Measurements from ENCODE around the gene FAM177A1.

FAM177A1 gene

DNA sequence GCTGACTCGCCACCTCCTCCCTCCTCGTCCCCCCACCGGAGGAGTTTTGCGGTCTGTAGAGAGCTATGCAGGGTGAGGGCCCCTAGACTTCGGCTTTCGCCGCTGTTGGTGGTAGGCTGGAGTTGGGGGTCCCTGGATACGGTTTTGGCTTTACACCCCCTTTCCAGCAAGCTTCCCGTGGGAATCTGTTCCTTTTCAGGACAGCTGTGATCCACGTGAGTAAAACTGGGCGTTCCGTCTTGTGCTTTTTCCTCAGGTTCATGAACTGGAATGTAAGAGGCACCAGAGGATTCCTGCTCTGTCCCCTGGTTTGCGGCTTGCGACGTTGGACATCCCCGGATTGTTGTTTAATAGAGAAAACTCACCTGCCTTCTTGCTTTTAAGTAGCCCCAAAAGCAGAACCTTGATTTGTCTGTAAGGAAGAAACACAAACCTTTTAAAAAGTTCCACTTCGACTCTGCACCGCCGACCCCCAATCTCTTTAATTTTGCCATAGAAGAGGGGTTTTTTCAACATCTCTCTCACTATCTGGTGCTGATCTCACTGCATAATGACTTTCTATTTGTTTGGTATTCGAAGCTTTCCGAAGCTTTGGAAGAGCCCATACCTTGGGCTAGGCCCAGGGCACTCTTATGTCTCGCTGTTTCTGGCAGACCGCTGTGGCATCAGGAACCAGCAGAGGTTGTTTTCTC lies 76.8 kb downstream of the FAM177A1 start:
- peak overlapping the region; percentile 70 for H4K8ac ChIP-seq (ENCODE audit: low read depth, low read length)
- H3K14ac ChIP-seq (ENCODE audit: low read length), result peak overlapping the region; percentile 39
- no peaks in the 10 kb centered on the region for H3K79me1 ChIP-seq (ENCODE audit: low read depth, low read length)
- no peak for DNase-seq (ENCODE audit: low spot score)
- peaks cover 1 to 6% of the 10 kb centered on the region in 2 donors for H3K4me1 ChIP-seq (ENCODE audit: control insufficient read depth in 2 of 2, insufficient read depth in 1 of 2, low read depth in 1 of 2, low read length in 2 of 2)
- no CpG with 5 or more reads among the region's 23 CpGs for WGBS, 2 donors (ENCODE audit: extremely low coverage in 2 of 2, insufficient read length in 2 of 2, insufficient replicate concordance in 1 of 2)
- no peak overlapping the region for H2BK15ac ChIP-seq (ENCODE audit: low read length)
- peaks cover 0 to 34% of the 10 kb centered on the region in 2 donors for H3K36me3 ChIP-seq (replicated peaks in 1 of 2; ENCODE audit: control insufficient read depth in 2 of 2, insufficient read depth in 2 of 2, low read length in 2 of 2)
- H2BK120ac ChIP-seq (ENCODE audit: low read depth, low read length), result no peak overlapping the region
- H3K18ac ChIP-seq (ENCODE audit: low read length), result peak overlapping the region; percentile 96
- no peak overlapping the region for H2BK12ac ChIP-seq (ENCODE audit: low read length)
- no peaks in the 10 kb centered on the region for H3K27me3 ChIP-seq (ENCODE audit: control insufficient read depth in 3 of 3, insufficient read depth in 3 of 3, low read depth in 1 of 3, low read length in 3 of 3)
- peak overlapping the region; percentile 89 for H3K27ac ChIP-seq (replicated peaks; ENCODE audit: low read length)
- H2BK5ac ChIP-seq (ENCODE audit: low read length), result peak overlapping the region; percentile 97
- peak overlapping the region; percentile 93 for H3K9ac ChIP-seq (ENCODE audit: low read depth, low read length, poor library complexity)
- no peak overlapping the region for H2AK5ac ChIP-seq (ENCODE audit: low read depth, low read length)
- peak overlapping the region; percentile 95 for H2AFZ ChIP-seq (ENCODE audit: low read length)
- H3K23ac ChIP-seq (ENCODE audit: low read depth, low read length, poor library complexity), result peak overlapping the region; percentile 4
- H3K9me3 ChIP-seq (replicated peaks in 1 of 2; ENCODE audit: control insufficient read depth in 2 of 2, insufficient read depth in 1 of 2, low read depth in 1 of 2, low read length in 2 of 2), result no peaks in the 10 kb centered on the region
- H4K91ac ChIP-seq (ENCODE audit: low read depth, low read length, poor library complexity), result no peak overlapping the region
- no peak overlapping the region for H3K4ac ChIP-seq (ENCODE audit: low read length)
- peak overlapping the region; percentile 90 for H3K4me2 ChIP-seq (ENCODE audit: insufficient read depth, low read length, poor library complexity, severe bottlenecking)
- H3K4me3 ChIP-seq (ENCODE audit: low read length in 2 of 2), result peak overlapping the region; percentile 73 to 89

DNA sequence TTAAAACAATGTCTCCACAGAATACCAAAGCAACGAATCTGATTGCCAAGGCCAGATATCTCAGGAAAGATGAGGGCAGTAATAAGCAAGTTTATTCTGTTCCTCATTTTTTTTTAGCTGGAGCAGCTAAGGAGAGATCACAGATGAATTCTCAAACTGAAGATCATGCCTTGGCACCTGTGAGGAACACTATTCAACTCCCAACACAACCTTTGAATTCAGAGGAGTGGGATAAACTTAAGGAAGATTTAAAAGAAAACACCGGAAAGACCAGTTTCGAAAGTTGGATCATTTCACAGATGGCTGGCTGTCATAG lies 77.3 kb downstream of the FAM177A1 start:
- H3K36me3 ChIP-seq (replicated peaks in 1 of 2; ENCODE audit: control insufficient read depth in 2 of 2, insufficient read depth in 2 of 2, low read length in 2 of 2), result peaks cover 0 to 34% of the 10 kb centered on the region in 2 donors
- no CpG with 5 or more reads among the region's 3 CpGs for WGBS, 2 donors (ENCODE audit: extremely low coverage in 2 of 2, insufficient read length in 2 of 2, insufficient replicate concordance in 1 of 2)
- no peak overlapping the region for H3K27ac ChIP-seq (replicated peaks; ENCODE audit: low read length)

DNA sequence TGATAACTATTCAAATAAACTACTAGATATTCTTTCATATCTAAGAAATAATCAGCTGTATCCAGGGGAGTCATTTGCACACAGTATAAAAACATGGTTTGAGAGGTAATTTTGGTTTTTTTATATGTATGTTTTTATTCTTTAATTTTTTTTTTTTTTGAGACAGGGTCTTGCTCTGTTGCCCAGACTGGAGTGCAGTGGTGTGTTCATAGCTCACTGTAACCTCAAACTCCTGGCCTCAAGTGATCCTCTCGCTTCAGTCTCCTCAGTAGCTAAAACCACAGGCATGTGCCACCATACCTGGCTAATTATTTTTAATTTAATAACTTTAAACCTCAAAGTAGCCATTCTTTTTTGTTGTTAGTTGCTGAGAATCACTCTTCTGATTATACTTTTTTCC lies 78.1 kb downstream of the FAM177A1 start:
- Histone ChIP-seq H4K91ac (ENCODE audit: low read depth, low read length, poor library complexity) (no peak overlapping the region), H3K79me1 (ENCODE audit: low read depth, low read length) (no peaks in the 10 kb centered on the region), H2BK15ac (ENCODE audit: low read length) (no peak overlapping the region), H3K23ac (ENCODE audit: low read depth, low read length, poor library complexity) (no peak overlapping the region), H3K4ac (ENCODE audit: low read length) (no peak overlapping the region), H3K4me2 (ENCODE audit: insufficient read depth, low read length, poor library complexity, severe bottlenecking) (no peak overlapping the region), H2BK120ac (ENCODE audit: low read depth, low read length) (no peak overlapping the region), H2BK12ac (ENCODE audit: low read length) (no peak overlapping the region), H4K8ac (ENCODE audit: low read depth, low read length) (no peak overlapping the region), H2BK5ac (ENCODE audit: low read length) (no peak overlapping the region), H3K27ac (replicated peaks; ENCODE audit: low read length) (no peak overlapping the region), H2AK5ac (ENCODE audit: low read depth, low read length) (no peak overlapping the region), H3K9me3 (replicated peaks in 1 of 2; ENCODE audit: control insufficient read depth in 2 of 2, insufficient read depth in 1 of 2, low read depth in 1 of 2, low read length in 2 of 2) (no peaks in the 10 kb centered on the region), H3K36me3 (replicated peaks in 1 of 2; ENCODE audit: control insufficient read depth in 2 of 2, insufficient read depth in 2 of 2, low read length in 2 of 2) (peaks cover 0 to 32% of the 10 kb centered on the region in 2 donors), H3K4me1 (ENCODE audit: control insufficient read depth in 2 of 2, insufficient read depth in 1 of 2, low read depth in 1 of 2, low read length in 2 of 2) (peaks cover 1 to 6% of the 10 kb centered on the region in 2 donors), H3K9ac (ENCODE audit: low read depth, low read length, poor library complexity) (no peak overlapping the region), H2AFZ (ENCODE audit: low read length) (no peak overlapping the region), H3K4me3 (ENCODE audit: low read length in 2 of 2) (no peak overlapping the region), H3K14ac (ENCODE audit: low read length) (no peak overlapping the region), H3K18ac (ENCODE audit: low read length) (no peak overlapping the region), H3K27me3 (ENCODE audit: control insufficient read depth in 3 of 3, insufficient read depth in 3 of 3, low read depth in 1 of 3, low read length in 3 of 3) (no peaks in the 10 kb centered on the region)
- WGBS, 2 donors (ENCODE audit: extremely low coverage in 2 of 2, insufficient read length in 2 of 2, insufficient replicate concordance in 1 of 2), result no CpG with 5 or more reads among the region's 1 CpG
- no peak for DNase-seq (ENCODE audit: low spot score)

More for the DNA sequence above, 77.3 kb downstream of the FAM177A1 start:
- Histone ChIP-seq H2AK5ac (ENCODE audit: low read depth, low read length) (no peak overlapping the region), H3K4me2 (ENCODE audit: insufficient read depth, low read length, poor library complexity, severe bottlenecking) (peak overlapping the region; percentile 90), H2AFZ (ENCODE audit: low read length) (peak overlapping the region; percentile 95), H3K9me3 (replicated peaks in 1 of 2; ENCODE audit: control insufficient read depth in 2 of 2, insufficient read depth in 1 of 2, low read depth in 1 of 2, low read length in 2 of 2) (no peaks in the 10 kb centered on the region), H3K14ac (ENCODE audit: low read length) (no peak overlapping the region), H3K9ac (ENCODE audit: low read depth, low read length, poor library complexity) (no peak overlapping the region), H3K4me3 (ENCODE audit: low read length in 2 of 2) (peak overlapping the region in 1 of 2 donors; percentile 73), H4K91ac (ENCODE audit: low read depth, low read length, poor library complexity) (no peak overlapping the region), H3K27me3 (ENCODE audit: control insufficient read depth in 3 of 3, insufficient read depth in 3 of 3, low read depth in 1 of 3, low read length in 3 of 3) (no peaks in the 10 kb centered on the region), H2BK12ac (ENCODE audit: low read length) (no peak overlapping the region), H2BK5ac (ENCODE audit: low read length) (no peak overlapping the region), H2BK15ac (ENCODE audit: low read length) (no peak overlapping the region), H3K23ac (ENCODE audit: low read depth, low read length, poor library complexity) (no peak overlapping the region), H3K4me1 (ENCODE audit: control insufficient read depth in 2 of 2, insufficient read depth in 1 of 2, low read depth in 1 of 2, low read length in 2 of 2) (peaks cover 1 to 6% of the 10 kb centered on the region in 2 donors), H3K4ac (ENCODE audit: low read length) (no peak overlapping the region), H3K79me1 (ENCODE audit: low read depth, low read length) (no peaks in the 10 kb centered on the region), H2BK120ac (ENCODE audit: low read depth, low read length) (no peak overlapping the region), H4K8ac (ENCODE audit: low read depth, low read length) (no peak overlapping the region), H3K18ac (ENCODE audit: low read length) (no peak overlapping the region)
- no peak for DNase-seq (ENCODE audit: low spot score)
